HL-60/S4 treated with retinoic acid at 250 ng/mL for 4 days and 3 days (cell line): ENCODE measurements around the gene RAB5A.
"Not testable (repeated sequence)": the region's sequence is repeated elsewhere in the genome, so short reads cannot be mapped to it uniquely, and the experiment has no call there.

ENCODE experiments used
- in situ Hi-C: fragments of 300-500 bp; cut with MboI; formaldehyde crosslinking; loops from 2 replicates; pipeline ENCODE4 v1.7.0; 2022; ENCODE audit warnings: low sequenced_read_pairs

The RAB5A gene

GRCh38 chr3:19947549-19948225 lies 790 bp downstream of the RAB5A start:
- in situ Hi-C loops: no loop called here

DNA sequence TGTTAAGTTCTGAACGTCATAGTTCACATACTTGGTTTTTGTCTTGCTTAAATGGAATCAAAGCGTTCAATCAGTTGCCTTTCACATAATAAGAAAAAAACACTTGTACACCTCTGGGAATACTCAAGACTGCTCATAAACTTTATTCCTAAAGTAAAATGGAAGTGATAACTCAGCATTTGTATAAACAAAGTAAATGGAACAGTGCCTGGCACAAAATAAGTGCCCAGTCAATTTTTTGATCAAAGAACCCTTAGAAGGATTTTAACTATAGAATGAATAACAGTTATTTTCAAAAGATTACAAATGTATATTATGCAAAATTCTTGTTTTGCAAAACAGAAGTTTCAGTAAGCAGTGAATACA lies 1.3 kb downstream of the RAB5A start:
- in situ Hi-C loops: no loop called here

- in situ Hi-C loops: no loop called here
Observed at GRCh38 chr3:19950316-19950715, 3.4 kb downstream of the RAB5A start.

DNA sequence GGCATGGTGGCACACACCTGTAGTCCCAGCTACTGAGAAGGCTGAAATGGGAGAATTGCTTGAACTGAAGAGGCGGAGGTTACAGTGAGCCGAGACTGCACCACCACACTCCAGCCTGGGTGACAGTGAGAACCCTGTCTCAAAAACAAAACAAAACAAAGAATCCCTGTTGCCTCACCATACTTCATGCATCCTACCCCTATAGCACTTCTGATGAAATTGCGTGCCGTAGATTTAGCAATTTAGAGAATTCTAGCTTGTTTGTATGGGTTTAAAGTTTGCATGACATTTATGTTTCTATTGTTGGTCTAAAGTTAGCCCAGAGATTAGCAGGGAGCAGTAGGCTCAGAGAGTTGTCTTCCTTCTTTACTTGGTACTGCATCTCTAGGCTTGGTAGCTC lies 7.8 kb downstream of the RAB5A start:
- in situ Hi-C loops: no loop called here

DNA sequence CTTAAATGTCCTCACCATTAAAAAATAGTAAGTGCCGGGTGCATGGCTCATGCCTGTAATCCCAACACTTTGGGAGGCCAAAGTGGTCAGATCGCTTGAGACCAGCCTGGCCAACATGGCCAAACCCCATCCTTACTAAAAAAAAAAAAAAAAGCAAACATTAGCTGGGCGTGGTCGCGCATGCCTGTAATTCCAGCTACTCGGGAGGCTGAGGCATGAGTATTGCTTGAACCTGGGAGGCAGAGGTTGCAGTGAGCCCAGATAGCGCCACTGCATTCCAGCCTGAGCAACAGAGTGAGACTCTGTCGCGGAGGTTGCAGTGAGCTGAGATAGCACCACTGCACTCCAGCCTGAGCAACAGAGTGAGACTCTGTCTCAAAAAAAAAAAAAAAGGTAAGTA lies 10.5 kb downstream of the RAB5A start:
- in situ Hi-C loops: not testable (repeated sequence)

GRCh38 chr3:19959505-19959904 lies 12.6 kb downstream of the RAB5A start:
- in situ Hi-C loops: no loop called here

GRCh38 chr3:19960696-19961095 lies 13.8 kb downstream of the RAB5A start:
- in situ Hi-C loops: no loop called here

DNA sequence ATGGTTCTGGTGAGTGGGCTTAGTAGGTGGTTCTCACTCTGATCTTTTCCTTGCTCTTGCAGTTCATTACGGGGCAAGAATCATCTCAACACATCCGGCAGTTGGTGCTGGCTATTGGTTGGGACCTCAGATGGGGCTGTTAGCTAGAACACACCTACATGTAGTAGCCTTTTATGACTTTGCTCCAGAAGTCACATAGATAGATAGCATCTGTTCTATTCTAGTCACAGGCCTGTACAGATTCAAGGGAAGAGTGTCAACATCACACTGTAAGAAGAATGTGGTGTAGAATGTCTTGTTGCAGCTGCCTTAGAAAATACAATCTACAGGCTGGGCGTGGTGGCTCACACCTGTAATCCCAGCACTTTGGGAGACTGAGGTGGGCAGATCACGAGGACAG lies 15.1 kb downstream of the RAB5A start:
- in situ Hi-C loops: no loop called here

DNA sequence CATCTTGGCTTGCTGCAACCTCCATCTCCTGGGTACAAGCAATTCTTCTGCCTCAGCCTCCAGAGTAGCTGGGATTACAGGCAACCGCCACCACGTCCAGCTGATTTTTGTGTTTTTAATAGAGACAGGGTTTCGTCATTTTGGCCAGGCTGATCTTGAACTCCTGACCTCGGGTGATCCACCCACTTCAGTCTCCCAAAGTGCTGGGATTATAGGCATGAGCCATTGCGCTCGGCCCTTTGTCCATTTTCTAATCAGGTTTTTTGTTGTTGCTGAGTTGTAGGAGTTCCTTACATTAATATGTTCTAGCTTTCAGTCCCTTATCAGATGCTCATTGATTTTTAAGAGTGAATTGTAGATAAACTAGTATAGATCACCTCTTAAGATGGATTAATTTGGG lies 20.3 kb downstream of the RAB5A start:
- in situ Hi-C loops: no loop called here

DNA sequence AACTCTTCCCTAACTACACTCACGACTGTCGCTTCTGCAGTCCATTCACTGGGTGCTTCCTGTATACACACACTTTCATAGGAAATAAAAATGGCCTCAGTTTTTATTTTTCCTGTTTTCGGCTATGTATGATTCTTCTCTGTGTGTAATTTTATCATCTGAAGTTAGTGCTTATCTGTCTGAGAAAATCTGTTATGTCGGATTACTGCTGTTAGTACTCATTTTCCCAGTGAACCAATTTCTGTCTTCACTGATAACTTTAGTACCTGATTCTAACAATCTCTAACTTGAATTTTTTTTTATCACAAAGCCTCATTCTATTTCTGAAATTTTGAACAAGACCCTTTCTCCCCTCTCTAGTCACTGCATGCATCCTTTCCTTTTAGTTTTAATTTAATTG lies 20.9 kb downstream of the RAB5A start:
- in situ Hi-C loops: no loop called here

DNA sequence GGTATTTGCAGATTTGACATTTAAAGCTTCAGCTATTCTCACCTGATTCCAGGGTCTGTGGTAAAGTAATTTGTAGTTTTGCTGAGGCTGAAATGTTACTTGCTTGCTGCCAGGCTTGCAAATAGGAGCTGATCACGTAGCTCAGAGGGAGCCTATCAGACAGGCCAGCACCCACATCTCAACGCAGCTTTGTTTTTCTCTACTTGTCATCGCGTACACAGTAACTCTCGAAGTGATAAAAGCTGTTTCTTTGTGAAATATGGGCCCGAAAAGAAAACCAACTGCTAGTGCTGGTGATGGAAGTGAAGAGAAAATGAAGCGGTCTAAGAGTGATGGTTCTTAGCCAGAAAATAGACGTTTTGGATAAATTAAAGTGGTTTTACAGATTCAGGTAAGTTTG lies 23.4 kb downstream of the RAB5A start:
- in situ Hi-C loops: no loop called here

- in situ Hi-C loops: no loop called here
Observed at GRCh38 chr3:19972054-19972453, 25.2 kb downstream of the RAB5A start.

- in situ Hi-C loops: not testable (repeated sequence)
Observed at GRCh38 chr3:19988904-19989303, 42.0 kb downstream of the RAB5A start.

DNA sequence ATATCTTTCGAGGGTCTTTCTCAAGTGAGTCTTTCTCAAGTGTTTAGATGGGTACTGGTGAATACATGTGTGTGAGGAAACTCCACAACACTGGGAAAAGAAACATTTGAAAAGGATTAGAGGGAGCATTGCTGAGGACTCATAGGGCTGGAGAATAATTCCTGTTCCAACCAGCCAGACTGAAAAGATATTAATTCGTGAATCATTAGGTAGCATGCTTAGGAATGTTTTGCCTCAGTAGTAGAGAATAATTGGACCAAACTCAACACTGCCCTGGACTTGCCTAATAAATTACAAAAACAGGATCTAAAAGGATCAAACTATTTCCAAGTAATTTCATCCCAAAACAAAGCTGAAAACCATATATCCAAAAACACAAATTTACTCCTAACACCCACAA lies 47.9 kb downstream of the RAB5A start:
- in situ Hi-C loops: no loop called here

DNA sequence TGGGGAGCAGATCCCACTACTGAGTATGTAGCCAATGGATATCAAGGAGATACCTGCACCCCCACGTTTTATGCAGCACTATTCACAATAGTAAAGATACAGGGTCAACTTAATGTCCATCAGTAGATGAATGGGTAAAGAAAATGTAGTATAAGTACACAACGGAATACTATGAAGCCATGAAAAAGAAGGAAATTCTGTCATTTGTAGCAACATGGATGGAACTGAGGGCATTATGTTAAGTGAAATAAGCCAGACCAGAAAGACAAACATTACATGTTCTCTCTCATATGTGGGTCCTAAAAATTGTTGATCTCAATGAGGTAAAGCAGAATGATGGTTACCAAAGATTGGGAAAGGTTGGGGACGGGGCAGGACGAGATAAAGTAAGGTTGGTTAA lies 50.6 kb downstream of the RAB5A start:
- in situ Hi-C loops: no loop called here

DNA sequence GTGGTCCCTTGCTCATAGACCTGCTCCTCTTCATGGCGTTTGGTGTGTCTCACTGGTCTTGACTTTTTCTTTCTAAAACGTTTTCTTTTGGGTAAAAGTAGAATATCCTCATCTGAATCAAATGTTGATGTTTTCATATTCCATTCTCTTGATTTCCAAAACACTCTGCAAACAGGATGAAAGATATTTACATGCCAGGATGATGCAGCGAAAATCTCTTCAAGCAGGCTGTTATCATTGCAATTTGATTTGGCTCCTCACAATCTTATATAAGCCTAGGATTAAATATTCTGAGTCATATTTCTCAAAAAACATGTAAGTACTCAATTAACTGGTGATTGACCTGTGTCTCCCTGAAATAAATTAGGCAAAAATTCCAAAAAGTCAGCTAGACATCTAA lies 55.0 kb downstream of the RAB5A start:
- in situ Hi-C loops: no loop called here

GRCh38 chr3:20007960-20008359 lies 61.1 kb downstream of the RAB5A start:
- in situ Hi-C loops: no loop called here

DNA sequence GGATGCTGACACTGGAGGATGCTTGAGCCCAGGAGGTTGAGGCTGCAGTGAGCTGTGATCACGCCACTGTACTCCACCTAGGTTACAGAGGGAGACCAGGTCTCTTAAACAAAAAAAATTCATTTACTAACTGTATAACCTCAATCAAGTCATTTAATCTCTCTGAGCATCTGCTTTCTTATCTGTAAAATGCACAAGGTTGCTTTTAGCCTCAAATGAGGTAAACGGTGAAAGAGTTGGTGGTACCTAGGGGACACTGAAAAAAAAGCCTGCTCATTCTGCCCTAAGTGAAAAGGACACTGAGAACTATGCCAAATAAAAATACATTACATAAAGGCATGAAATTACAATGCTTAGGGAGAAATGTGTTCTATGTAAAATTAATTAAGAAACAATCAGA lies 61.7 kb downstream of the RAB5A start:
- in situ Hi-C loops: no loop called here

DNA sequence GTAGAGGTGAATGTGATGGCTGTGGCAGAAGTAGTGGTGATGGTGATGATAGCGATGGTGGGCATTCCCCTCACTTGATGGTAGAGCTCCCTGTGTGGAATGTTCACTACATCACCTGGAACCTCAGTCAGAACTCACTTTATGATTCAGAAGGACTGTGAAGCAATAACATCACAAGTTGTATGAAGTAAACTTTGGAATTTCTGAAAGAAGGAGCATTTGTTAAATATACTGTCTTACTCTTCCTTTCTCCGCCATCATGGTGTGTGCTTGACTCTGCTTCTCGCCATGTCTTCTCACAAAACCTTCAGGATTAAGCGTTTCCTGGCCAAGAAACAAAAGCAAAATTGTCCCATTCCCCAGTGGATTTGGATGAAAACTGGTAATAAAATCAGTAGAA lies 65.3 kb downstream of the RAB5A start, which contains the start of gene PP2D1:
Gene PP2D1, minus strand, starts transcription at position 101 of the 400 bp plus-strand sequence. CDS start 192 bp downstream, outside the sequence.
- in situ Hi-C loops: no loop called here

DNA sequence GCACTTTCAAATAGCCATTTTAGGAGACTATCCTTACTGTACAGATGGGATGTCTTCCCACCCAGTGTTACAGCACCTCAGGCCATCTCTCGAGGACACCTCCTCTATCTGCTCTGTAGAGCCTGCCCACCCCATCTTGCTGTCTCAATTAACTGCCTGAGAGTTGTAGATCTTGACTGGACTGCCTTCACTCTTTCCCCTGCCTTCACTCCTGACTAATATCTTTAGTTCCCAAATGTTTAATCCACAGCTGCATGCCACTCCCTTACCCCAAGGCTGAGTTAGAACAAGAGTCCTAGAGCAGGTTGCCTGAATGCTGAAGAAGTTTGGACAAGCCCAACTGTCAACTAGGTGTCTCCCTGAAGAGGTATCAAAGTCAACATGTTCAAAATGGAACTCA lies 66.5 kb downstream of the RAB5A start:
- in situ Hi-C loops: no loop called here

DNA sequence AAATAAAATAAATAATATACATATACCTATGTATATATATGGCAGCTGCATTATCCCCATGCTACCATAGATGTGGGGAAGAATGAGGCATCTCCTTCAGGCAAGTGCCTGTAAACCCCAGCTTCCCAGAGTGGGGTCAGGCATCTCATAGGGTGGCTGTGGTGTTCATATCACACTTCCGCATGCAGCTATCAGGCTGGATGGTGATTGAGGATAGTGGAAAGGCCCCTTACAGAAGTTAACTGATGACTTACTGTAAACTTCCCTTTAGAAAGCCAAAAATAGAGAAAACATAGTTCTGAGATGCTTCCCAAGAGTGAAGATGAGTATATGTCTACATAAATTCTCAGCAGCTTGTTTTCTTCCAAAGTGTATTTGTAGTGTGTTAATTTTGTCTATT lies 68.6 kb downstream of the RAB5A start:
- in situ Hi-C loops: no loop called here

GRCh38 chr3:20016076-20016475 lies 69.2 kb downstream of the RAB5A start:
- in situ Hi-C loops: not testable (repeated sequence)

DNA sequence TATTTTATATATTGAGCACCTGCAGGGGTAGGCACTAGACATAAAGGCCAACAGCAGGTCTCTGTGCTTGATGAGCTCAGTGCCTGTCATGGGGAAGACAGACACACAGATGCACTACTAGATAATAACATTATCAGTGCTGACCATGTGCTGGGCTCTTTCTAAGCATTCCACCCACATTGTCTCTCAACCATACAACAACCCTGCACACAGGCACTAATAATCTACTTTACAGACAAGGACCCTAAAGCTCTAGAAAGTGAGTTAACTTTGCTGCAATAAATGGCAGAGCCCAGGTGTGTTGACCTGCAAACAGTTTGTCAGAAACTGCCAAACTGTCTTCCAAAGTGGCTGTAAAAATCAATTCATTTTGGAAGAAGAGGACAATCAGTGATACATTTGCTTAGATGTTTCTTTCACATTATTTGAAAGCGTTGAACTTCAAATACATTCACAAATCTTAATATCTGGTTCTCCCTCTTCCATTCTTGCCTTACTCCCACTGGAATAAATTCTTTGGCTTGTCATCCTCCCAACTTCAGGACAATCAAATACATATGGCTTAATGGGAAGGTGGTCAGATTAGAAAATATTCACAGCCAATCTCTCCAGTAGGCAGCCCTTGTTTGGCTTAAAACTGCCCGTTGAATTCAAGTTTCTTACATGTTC lies 76.2 kb downstream of the RAB5A start:
- in situ Hi-C loops: no loop called here
